Fibroblast of villous mesenchyme (primary cell): ENCODE data around the gene STPG2. TPM values are rescaled to one million over a fixed set of nuclear protein-coding genes. Genes with fewer than 3 reads are reported as not detected.

Experiments
- DNase-seq: peaks from one replicate; pipeline ENCODE4 v3.0.0-alpha.2; 2010; ENCODE audit warnings: low read depth
- H3K4me3 ChIP-seq: 2 replicates; pipeline ENCODE4 v1.5.1; 2011; ENCODE audit warnings: low read depth, mild to moderate bottlenecking, low read length
- CTCF ChIP-seq: IDR thresholded peaks from 2 replicates; pipeline ENCODE4 v1.5.1; 2012; ENCODE audit warnings: low read depth, mild to moderate bottlenecking, low read length; ENCODE audit not compliant: insufficient read depth
- total RNA-seq: library from RNA; depleted of rRNA; stranded (reverse); fragments of >200 nt; gene quantifications from 2 replicates; pipeline ENCODE4 v1.2.3, GENCODE V29; 2012

STPG2 gene
- total RNA-seq, 1 donor, result under 0.01 TPM

- no peak for TF ChIP-seq CTCF
- DNase-seq, result no peak
- H3K4me3 ChIP-seq, result no peak overlapping the region
Measured at GRCh38 chr4:97938141-97938540, 205.1 kb downstream of the STPG2 start.

- no peak for TF ChIP-seq CTCF
- DNase-seq, result no peak
- no peak overlapping the region for H3K4me3 ChIP-seq
Measured at GRCh38 chr4:97924341-97924958, 218.8 kb downstream of the STPG2 start.

- no peak overlapping the region for H3K4me3 ChIP-seq
- DNase-seq, result no peak
- no peak for TF ChIP-seq CTCF
Measured at GRCh38 chr4:97923096-97923495, 220.2 kb downstream of the STPG2 start.

GRCh38 chr4:97917115-97917514, 226.2 kb downstream of the STPG2 start:
- no peak overlapping the region for H3K4me3 ChIP-seq
- no peak for DNase-seq
- TF ChIP-seq CTCF, result no peak

- no peak overlapping the region for H3K4me3 ChIP-seq
- DNase-seq, result no peak
- TF ChIP-seq CTCF, result no peak
Measured at GRCh38 chr4:97912156-97912555, 231.1 kb downstream of the STPG2 start.

- DNase-seq, result no peak
- no peak overlapping the region for H3K4me3 ChIP-seq
- TF ChIP-seq CTCF, result no peak
Measured at GRCh38 chr4:97911236-97911906, 231.9 kb downstream of the STPG2 start.
